GM12878 (cell line): ENCODE measurements around the gene GRM5. TPM values are rescaled to one million over a fixed set of nuclear protein-coding genes. Genes with fewer than 3 reads are reported as not detected.
A peak's percentile ranks its signal among the peaks of the same experiment; 100 is the strongest.

Source experiments
- ATAC-seq: fragments of 200-7000 bp; cut with Tn5 transposase; 3 replicates; pipeline ENCODE4 v1.9.1; 2020; ENCODE audit warnings: mild to moderate bottlenecking, moderate library complexity
- BruUV-seq: library from RNA; stranded (reverse); fragments of 400-500 nt; replicated peaks from 2 replicates; lab custom pipeline; 2021; lab: Mats Ljungman, UMichigan
- CTCF ChIA-PET: fragments of 300-600 bp; sonication (Branson Sonifier 250); formaldehyde crosslinking; extraction: SDS; loops from one replicate; lab custom pipeline; 2021; ENCODE audit warnings: inconsistent platforms; lab: Yijun Ruan, JAX
- POLR2A ChIA-PET: fragments of 350-600 bp; formaldehyde crosslinking; extraction: SDS; loops from one replicate; lab custom pipeline; 2021; ENCODE audit warnings: inconsistent platforms; lab: Charles Lee
- RAD21 ChIA-PET: fragments of 300-600 bp; sonication (Branson Sonifier 250); formaldehyde crosslinking; loops from one replicate; lab custom pipeline; 2023; ENCODE audit warnings: antibody characterized with exemption; ENCODE audit not compliant: unreplicated experiment; lab: Charles Lee
- SMC1A ChIA-PET: fragments of 300-600 bp; sonication (Branson Sonifier 250); formaldehyde crosslinking; loops from one replicate; lab custom pipeline; 2023; ENCODE audit not compliant: unreplicated experiment, uncharacterized antibody; lab: Charles Lee
- DNase-seq: peaks from one replicate; pipeline ENCODE4 v3.0.0-alpha.2; 2011; ENCODE audit warnings: low read depth, low spot score
- FAIRE-seq: peaks from 3 replicates; lab custom pipeline; 2011; peaks lifted over from hg19 to GRCh38; lab: Jason Lieb, UNC
- H2AFZ ChIP-seq: 2 replicates; pipeline ENCODE4 v1.6.0; 2011; ENCODE audit warnings: low read depth, low read length, control low read depth; ENCODE audit not compliant: control insufficient read depth
- H3K27ac ChIP-seq: 2 replicates; pipeline ENCODE4 v1.5.1; 2011; ENCODE audit warnings: control low read depth; ENCODE audit not compliant: control insufficient read depth, insufficient read depth
- H3K27me3 ChIP-seq, 2 experiments: replicated peaks in 1 of 2; 2 replicates each; pipeline versions ENCODE4 v1.6.0 to v1.6.1; 2011; ENCODE audit warnings: low read length in 1 of 2; ENCODE audit not compliant: control insufficient read depth in 2 of 2, insufficient read depth in 2 of 2
- H3K36me3 ChIP-seq, 2 experiments: 2 replicates each; pipeline ENCODE4 v1.5.1; 2011; ENCODE audit warnings: low read length in 1 of 2; ENCODE audit not compliant: control insufficient read depth in 2 of 2, insufficient read depth in 2 of 2
- H3K4me1 ChIP-seq: 2 replicates; pipeline ENCODE4 v1.6.1; 2011; ENCODE audit warnings: mild to moderate bottlenecking, low read length, moderate library complexity, mixed read lengths; ENCODE audit not compliant: control insufficient read depth, insufficient read depth
- H3K4me2 ChIP-seq: 2 replicates; pipeline ENCODE4 v1.6.0; 2011; ENCODE audit warnings: control low read depth; ENCODE audit not compliant: control insufficient read depth, insufficient read depth
- H3K4me3 ChIP-seq: fragments of 200-600 bp; sonication (generic); 2 replicates; pipeline ENCODE4 v1.5.1; 2016
- H3K79me2 ChIP-seq: 2 replicates; pipeline ENCODE4 v1.6.0; 2011; ENCODE audit warnings: low read length; ENCODE audit not compliant: control insufficient read depth, insufficient read depth
- H3K9ac ChIP-seq: 2 replicates; pipeline ENCODE4 v1.8.0; 2011; ENCODE audit warnings: low read length, control low read depth, mixed read lengths; ENCODE audit not compliant: control insufficient read depth, insufficient read depth
- H3K9me3 ChIP-seq: replicated peaks from 3 replicates; pipeline ENCODE4 v1.5.1; 2011; ENCODE audit warnings: mild to moderate bottlenecking, low read length; ENCODE audit not compliant: control insufficient read depth, insufficient read depth
- H4K20me1 ChIP-seq: 2 replicates; pipeline ENCODE4 v1.6.0; 2011; ENCODE audit not compliant: control insufficient read depth, insufficient read depth
- EGR1 ChIP-seq, 2 experiments: IDR thresholded peaks; 1 replicate in 1 of 2; 2 replicates in 1 of 2; pipeline ENCODE4 v1.6.1; 2011 to 2012; ENCODE audit warnings: low read depth in 2 of 2, low read length in 2 of 2, borderline replicate concordance in 1 of 2, mild to moderate bottlenecking in 1 of 2, moderate library complexity in 1 of 2
- MTA2 ChIP-seq: fragments of 450-650 bp; IDR thresholded peaks from 2 replicates; pipeline ENCODE4 v1.6.1; 2016; ENCODE audit warnings: low read depth, mild to moderate bottlenecking, moderate library complexity
- PAX5 ChIP-seq: IDR thresholded peaks from 2 replicates; pipeline ENCODE4 v1.6.1; 2011; ENCODE audit warnings: low read depth, low read length, borderline replicate concordance
- TAF1 ChIP-seq: IDR thresholded peaks from 2 replicates; pipeline ENCODE4 v1.6.1; 2011; ENCODE audit warnings: mild to moderate bottlenecking, low read depth, low read length, borderline replicate concordance
- WGBS: methylation state at CpG from one replicate; pipeline ENCODE4 v1.1.6; 2016; ENCODE audit warnings: low lambda C conversion rate; ENCODE audit not compliant: insufficient replicate concordance, insufficient coverage; ENCODE audit errors: missing lambda C conversion rate; 5-methylcytosine and 5-hydroxymethylcytosine counted together
- in situ Hi-C: fragments of 300-500 bp; cut with MboI; formaldehyde crosslinking; loops from 9 replicates; pipeline ENCODE4 v1.14.3; 2018; ENCODE audit warnings: mixed read lengths
- intact Hi-C: fragments of 100-400 bp; cut with micrococcal nuclease; formaldehyde crosslinking; loops from one replicate; pipeline ENCODE4 v1.14.2; 2022; ENCODE audit not compliant: unreplicated experiment
- polyA plus RNA-seq, 11 experiments: library from polyadenylated mRNA; depleted of rRNA in 4 of 11; unstranded in 6 of 11; stranded (reverse) in 5 of 11; fragments of >200 nt; fragmentation: Nextera tagmentation in 4 of 11; fragmentation: Illumina TruSeq in 1 of 11; extraction: Ambion mirVana in 4 of 11; extraction: Trizol in 1 of 11; gene quantifications; 1 replicate in 1 of 11; 2 replicates in 10 of 11; pipeline versions ENCODE4 v1.2.1 to v1.2.3, GENCODE V29; 2011 to 2016; ENCODE audit warnings: inconsistent platforms in 2 of 11, missing spikeins in 2 of 11, low read depth in 1 of 11
- total RNA-seq, 4 experiments: library from RNA; depleted of rRNA in 3 of 4; stranded (reverse); fragments of >200 nt in 3 of 4; fragmentation: Illumina TruSeq in 1 of 4; extraction: Trizol in 1 of 4; gene quantifications; 2 replicates each; pipeline versions ENCODE4 v1.2.1 to v1.2.3, GENCODE V29; 2013 to 2021
- TF ChIP-seq, protein P1 (sequence below): fragments of 450-650 bp; IDR thresholded peaks from 2 replicates; pipeline ENCODE4 v1.6.1; 2018; ENCODE audit warnings: mild to moderate bottlenecking, low read depth, moderate library complexity; ENCODE audit not compliant: partially characterized antibody
- TF ChIP-seq, protein P2 (sequence below): fragments of 450-650 bp; IDR thresholded peaks from 2 replicates; pipeline ENCODE4 v1.6.1; 2017; ENCODE audit warnings: mild to moderate bottlenecking, low read depth, inconsistent platforms; ENCODE audit not compliant: poor library complexity, severe bottlenecking

GRM5 gene
- total and polyA plus RNA-seq, 10 of the 15 experiments (the other 5 are each of a cell fraction or from before 2014, with no cell fraction given), result not detected

DNA sequence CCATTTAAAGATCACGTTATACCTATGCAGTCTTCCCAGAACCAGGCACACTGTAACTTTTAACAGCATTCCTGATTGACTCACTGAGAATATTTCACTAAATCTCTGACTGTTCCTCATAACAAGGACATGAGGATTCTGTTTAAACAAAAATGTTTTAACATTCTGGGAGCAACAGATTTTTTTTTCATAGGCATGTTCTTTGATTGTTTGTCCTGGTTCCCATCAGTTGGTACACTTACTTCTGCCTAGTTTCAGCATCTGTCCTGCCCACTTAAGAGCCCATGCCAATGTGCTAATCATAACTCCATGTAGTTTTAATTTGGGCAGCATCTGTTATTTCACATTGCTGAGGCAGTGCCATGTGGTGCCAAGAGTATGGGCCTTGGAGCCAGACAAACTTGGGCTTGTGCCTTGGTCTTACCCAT, 589.8 kb downstream of the GRM5 start (continued):
- TF ChIP-seq, protein P1, sequence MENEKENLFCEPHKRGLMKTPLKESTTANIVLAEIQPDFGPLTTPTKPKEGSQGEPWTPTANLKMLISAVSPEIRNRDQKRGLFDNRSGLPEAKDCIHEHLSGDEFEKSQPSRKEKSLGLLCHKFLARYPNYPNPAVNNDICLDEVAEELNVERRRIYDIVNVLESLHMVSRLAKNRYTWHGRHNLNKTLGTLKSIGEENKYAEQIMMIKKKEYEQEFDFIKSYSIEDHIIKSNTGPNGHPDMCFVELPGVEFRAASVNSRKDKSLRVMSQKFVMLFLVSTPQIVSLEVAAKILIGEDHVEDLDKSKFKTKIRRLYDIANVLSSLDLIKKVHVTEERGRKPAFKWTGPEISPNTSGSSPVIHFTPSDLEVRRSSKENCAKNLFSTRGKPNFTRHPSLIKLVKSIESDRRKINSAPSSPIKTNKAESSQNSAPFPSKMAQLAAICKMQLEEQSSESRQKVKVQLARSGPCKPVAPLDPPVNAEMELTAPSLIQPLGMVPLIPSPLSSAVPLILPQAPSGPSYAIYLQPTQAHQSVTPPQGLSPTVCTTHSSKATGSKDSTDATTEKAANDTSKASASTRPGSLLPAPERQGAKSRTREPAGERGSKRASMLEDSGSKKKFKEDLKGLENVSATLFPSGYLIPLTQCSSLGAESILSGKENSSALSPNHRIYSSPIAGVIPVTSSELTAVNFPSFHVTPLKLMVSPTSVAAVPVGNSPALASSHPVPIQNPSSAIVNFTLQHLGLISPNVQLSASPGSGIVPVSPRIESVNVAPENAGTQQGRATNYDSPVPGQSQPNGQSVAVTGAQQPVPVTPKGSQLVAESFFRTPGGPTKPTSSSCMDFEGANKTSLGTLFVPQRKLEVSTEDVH, result no peak
- TF ChIP-seq, protein P2, sequence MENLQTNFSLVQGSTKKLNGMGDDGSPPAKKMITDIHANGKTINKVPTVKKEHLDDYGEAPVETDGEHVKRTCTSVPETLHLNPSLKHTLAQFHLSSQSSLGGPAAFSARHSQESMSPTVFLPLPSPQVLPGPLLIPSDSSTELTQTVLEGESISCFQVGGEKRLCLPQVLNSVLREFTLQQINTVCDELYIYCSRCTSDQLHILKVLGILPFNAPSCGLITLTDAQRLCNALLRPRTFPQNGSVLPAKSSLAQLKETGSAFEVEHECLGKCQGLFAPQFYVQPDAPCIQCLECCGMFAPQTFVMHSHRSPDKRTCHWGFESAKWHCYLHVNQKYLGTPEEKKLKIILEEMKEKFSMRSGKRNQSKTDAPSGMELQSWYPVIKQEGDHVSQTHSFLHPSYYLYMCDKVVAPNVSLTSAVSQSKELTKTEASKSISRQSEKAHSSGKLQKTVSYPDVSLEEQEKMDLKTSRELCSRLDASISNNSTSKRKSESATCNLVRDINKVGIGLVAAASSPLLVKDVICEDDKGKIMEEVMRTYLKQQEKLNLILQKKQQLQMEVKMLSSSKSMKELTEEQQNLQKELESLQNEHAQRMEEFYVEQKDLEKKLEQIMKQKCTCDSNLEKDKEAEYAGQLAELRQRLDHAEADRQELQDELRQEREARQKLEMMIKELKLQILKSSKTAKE, result no peak
- TF ChIP-seq PAX5 (no peak), TAF1 (no peak)

DNA sequence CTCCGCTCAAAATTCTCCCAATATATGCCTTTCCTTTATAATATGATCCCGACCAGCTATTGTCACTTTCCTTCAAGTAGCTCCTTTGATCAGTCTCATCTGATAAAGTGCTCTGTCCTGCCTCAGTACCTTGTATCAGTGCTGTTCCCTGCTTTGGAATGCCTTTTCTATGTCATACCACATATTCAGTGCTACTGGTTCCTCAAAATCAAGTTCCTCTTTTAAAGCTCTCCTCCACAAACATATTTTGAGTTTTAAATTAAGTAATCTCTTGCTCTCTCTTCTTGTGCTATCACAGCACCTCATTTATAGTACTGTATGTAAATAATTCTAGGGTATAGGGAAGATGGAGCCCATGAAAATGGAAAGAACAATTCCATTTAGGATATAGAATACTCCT, 591.1 kb downstream of the GRM5 start:
- intact Hi-C loops, result no loop called here
- FAIRE-seq, result no peak
- ChIA-PET RAD21 (interaction anchor here (1.3 kb wide), 1 partner anchor 458 kb away, joined by 3 read pairs; no protein-coding TSS in a partner anchor), SMC1A (no interaction called here), CTCF (interaction anchor here (1.5 kb wide), 1 partner anchor 10 kb away, joined by 7 read pairs; no protein-coding TSS in a partner anchor), POLR2A (no interaction called here)
- Histone ChIP-seq H2AFZ (no peak overlapping the region), H3K9me3 (no peaks in the 10 kb centered on the region), H3K4me3 (no peak overlapping the region), H3K4me2 (no peak overlapping the region), H3K36me3 (no peaks in the 10 kb centered on the region), H3K27ac (no peak overlapping the region), H3K4me1 (no peaks in the 10 kb centered on the region), H3K27me3 (no peaks in the 10 kb centered on the region), H3K79me2 (no peaks in the 10 kb centered on the region), H4K20me1 (no peaks in the 10 kb centered on the region), H3K9ac (no peak overlapping the region)
- in situ Hi-C loops, result no loop called here
- 53% methylated on average over 2 of the region's 2 CpGs for WGBS
- no TSS peak for BruUV-seq
- no peak for DNase-seq
- no peak for TF ChIP-seq MTA2
- TF ChIP-seq EGR1 (IDR thresholded peaks at IDR 0.05; ENCODE audit: borderline replicate concordance in 1 of 2, low read depth in 2 of 2, low read length in 2 of 2), result no peak
- peak; percentile 27; the same call in 1 of the 3 replicates for ATAC-seq
